H9 (cell line): ENCODE data around the gene BRSK1. TPM values are rescaled to one million over a fixed set of nuclear protein-coding genes. Genes with fewer than 3 reads are reported as not detected.

Experiments used
- DNase-seq: peaks from one replicate; pipeline ENCODE4 v3.0.0-alpha.2; 2017
- H2AFZ ChIP-seq: one replicate; pipeline ENCODE4 v1.6.1; 2013; ENCODE audit warnings: mild to moderate bottlenecking, low read length, control low read depth, moderate library complexity
- H2AK5ac ChIP-seq: 2 replicates; pipeline ENCODE4 v1.6.1; 2013; ENCODE audit warnings: low read length, control low read depth, mixed read lengths; ENCODE audit not compliant: insufficient read length
- H2BK120ac ChIP-seq: one replicate; pipeline ENCODE4 v1.6.1; 2013; ENCODE audit warnings: low read depth, mild to moderate bottlenecking, low read length, control low read depth, inconsistent platforms; ENCODE audit not compliant: poor library complexity, severe bottlenecking
- H2BK12ac ChIP-seq: 2 replicates; pipeline ENCODE4 v1.6.1; 2013; ENCODE audit warnings: low read length, control low read depth, mixed read lengths, low read depth; ENCODE audit not compliant: insufficient read length
- H2BK15ac ChIP-seq: 2 replicates; pipeline ENCODE4 v1.6.1; 2013; ENCODE audit warnings: low read depth, low read length, control low read depth
- H2BK20ac ChIP-seq: one replicate; pipeline ENCODE4 v1.6.1; 2013; ENCODE audit warnings: low read depth, mild to moderate bottlenecking, low read length, control low read depth, inconsistent platforms; ENCODE audit not compliant: poor library complexity, severe bottlenecking
- H2BK5ac ChIP-seq: 2 replicates; pipeline ENCODE4 v1.6.1; 2013; ENCODE audit warnings: low read length, control low read depth, mixed read lengths; ENCODE audit not compliant: insufficient read length
- H3K14ac ChIP-seq: 2 replicates; pipeline ENCODE4 v1.6.1; 2013; ENCODE audit warnings: low read length, control low read depth; ENCODE audit not compliant: insufficient read depth
- H3K18ac ChIP-seq: 2 replicates; pipeline ENCODE4 v1.6.1; 2013; ENCODE audit warnings: low read depth, mild to moderate bottlenecking, mixed read lengths, low read length, control low read depth; ENCODE audit not compliant: insufficient read length
- H3K23ac ChIP-seq: 2 replicates; pipeline ENCODE4 v1.6.1; 2013; ENCODE audit warnings: low read length, control low read depth, mixed read lengths, low read depth; ENCODE audit not compliant: insufficient read length
- H3K23me2 ChIP-seq: 2 replicates; pipeline ENCODE4 v1.6.1; 2013; ENCODE audit warnings: low read depth, mild to moderate bottlenecking, mixed read lengths, low read length, control low read depth; ENCODE audit not compliant: insufficient read length, poor library complexity, severe bottlenecking
- H3K27ac ChIP-seq: 2 replicates; pipeline ENCODE4 v1.5.1; 2013; ENCODE audit warnings: low read length, control low read depth, mixed read lengths, low read depth; ENCODE audit not compliant: insufficient read length
- H3K27me3 ChIP-seq: 2 replicates; pipeline ENCODE4 v1.6.1; 2013; ENCODE audit warnings: low read length, control low read depth, inconsistent platforms; ENCODE audit not compliant: insufficient read depth
- H3K4ac ChIP-seq: 2 replicates; pipeline ENCODE4 v1.6.1; 2013; ENCODE audit warnings: low read depth, mild to moderate bottlenecking, control low read depth, inconsistent platforms, low read length, moderate library complexity
- H3K4me1 ChIP-seq: 2 replicates; pipeline ENCODE4 v1.6.1; 2013; ENCODE audit warnings: low read length, control low read depth, inconsistent platforms; ENCODE audit not compliant: insufficient read depth
- H3K4me2 ChIP-seq: 2 replicates; pipeline ENCODE4 v1.6.1; 2013; ENCODE audit warnings: low read length, control low read depth, mixed read lengths; ENCODE audit not compliant: insufficient read length, insufficient read depth
- H3K56ac ChIP-seq: 2 replicates; pipeline ENCODE4 v1.6.1; 2013; ENCODE audit warnings: low read depth, mild to moderate bottlenecking, mixed read lengths, low read length, control low read depth; ENCODE audit not compliant: insufficient read length
- H3K79me1 ChIP-seq: 2 replicates; pipeline ENCODE4 v1.6.1; 2013; ENCODE audit warnings: low read depth, mild to moderate bottlenecking, moderate library complexity, low read length, control low read depth, inconsistent platforms; ENCODE audit not compliant: insufficient read depth, poor library complexity, severe bottlenecking
- H3K79me2 ChIP-seq: 2 replicates; pipeline ENCODE4 v1.6.1; 2013; ENCODE audit warnings: low read length, control low read depth, inconsistent platforms; ENCODE audit not compliant: insufficient read depth
- H3K9ac ChIP-seq: 2 replicates; pipeline ENCODE4 v1.6.1; 2013; ENCODE audit warnings: low read length, control low read depth, mixed read lengths; ENCODE audit not compliant: insufficient read length; ENCODE audit errors: extremely low read depth
- H3K9me3 ChIP-seq: one replicate; pipeline ENCODE4 v1.6.1; 2013; ENCODE audit warnings: low read depth, low read length, inconsistent platforms; ENCODE audit not compliant: control insufficient read depth
- H3T11ph ChIP-seq: one replicate; pipeline ENCODE4 v1.6.1; 2013; ENCODE audit warnings: mild to moderate bottlenecking, low read length, control low read depth, inconsistent platforms
- H4K20me1 ChIP-seq: one replicate; pipeline ENCODE4 v1.6.1; 2013; ENCODE audit not compliant: control insufficient read depth, insufficient read length, insufficient read depth
- H4K5ac ChIP-seq: 2 replicates; pipeline ENCODE4 v1.6.1; 2013; ENCODE audit warnings: low read depth, mild to moderate bottlenecking, mixed read lengths, low read length, control low read depth; ENCODE audit not compliant: insufficient read length
- H4K8ac ChIP-seq: replicated peaks from 2 replicates; pipeline ENCODE4 v1.6.1; 2013; ENCODE audit warnings: low read length, control low read depth, mixed read lengths, low read depth; ENCODE audit not compliant: insufficient read length
- H4K91ac ChIP-seq: 2 replicates; pipeline ENCODE4 v1.6.1; 2013; ENCODE audit warnings: low read depth, mild to moderate bottlenecking, moderate library complexity, mixed read lengths, low read length, control low read depth; ENCODE audit not compliant: insufficient read length
- H3K27ac Mint-ChIP-seq, 3 experiments: 2 replicates in 2 of 3; 3 replicates in 1 of 3; pipeline ENCODE4 v1.8.0; 2020 to 2021; ENCODE audit warnings: mixed read lengths in 3 of 3, mild to moderate bottlenecking in 1 of 3, moderate library complexity in 1 of 3
- H3K27me3 Mint-ChIP-seq: 2 replicates; pipeline ENCODE4 v1.8.0; 2021; ENCODE audit warnings: low read depth, mild to moderate bottlenecking, moderate library complexity, mixed read lengths
- H3K36me3 Mint-ChIP-seq, 3 experiments: 2 replicates in 2 of 3; 3 replicates in 1 of 3; pipeline ENCODE4 v1.8.0; 2020 to 2021; ENCODE audit warnings: low read depth in 3 of 3, mixed read lengths in 3 of 3; ENCODE audit not compliant: insufficient read depth in 1 of 3
- H3K4me1 Mint-ChIP-seq, 2 experiments: 2 replicates each; pipeline ENCODE4 v1.8.0; 2020; ENCODE audit warnings: mixed read lengths in 2 of 2
- H3K4me3 Mint-ChIP-seq, 2 experiments: 2 replicates in 1 of 2; 3 replicates in 1 of 2; pipeline ENCODE4 v1.8.0; 2020 to 2021; ENCODE audit warnings: mild to moderate bottlenecking in 2 of 2, mixed read lengths in 2 of 2, moderate library complexity in 1 of 2
- H3K9me3 Mint-ChIP-seq, 2 experiments: 2 replicates in 1 of 2; 3 replicates in 1 of 2; pipeline ENCODE4 v1.8.0; 2020; ENCODE audit warnings: mild to moderate bottlenecking in 2 of 2, mixed read lengths in 2 of 2, moderate library complexity in 1 of 2
- WGBS: extraction: QIAGEN DNeasy Blood & Tissue Kit; methylation state at CpG from one replicate; pipeline ENCODE4 v1.1.7; 2013; ENCODE audit warnings: missing lambda C conversion rate, low lambda C conversion rate, mixed read lengths; ENCODE audit not compliant: insufficient read length; ENCODE audit errors: extremely low coverage; 5-methylcytosine and 5-hydroxymethylcytosine counted together
- total RNA-seq: library from RNA; stranded (reverse); gene quantifications from 2 replicates; pipeline ENCODE4 v1.2.1, GENCODE V29; 2021
- TF ChIP-seq, protein P1 (sequence below): fragments of 200-600 bp; sonication (generic); conservative IDR thresholded peaks from 3 replicates; pipeline ENCODE4 v1.8.0; 2021; ENCODE audit warnings: antibody characterized with exemption, mild to moderate bottlenecking

Gene BRSK1
- total RNA-seq, 1 experiment from 2014 or later, result 43.5 TPM

DNA sequence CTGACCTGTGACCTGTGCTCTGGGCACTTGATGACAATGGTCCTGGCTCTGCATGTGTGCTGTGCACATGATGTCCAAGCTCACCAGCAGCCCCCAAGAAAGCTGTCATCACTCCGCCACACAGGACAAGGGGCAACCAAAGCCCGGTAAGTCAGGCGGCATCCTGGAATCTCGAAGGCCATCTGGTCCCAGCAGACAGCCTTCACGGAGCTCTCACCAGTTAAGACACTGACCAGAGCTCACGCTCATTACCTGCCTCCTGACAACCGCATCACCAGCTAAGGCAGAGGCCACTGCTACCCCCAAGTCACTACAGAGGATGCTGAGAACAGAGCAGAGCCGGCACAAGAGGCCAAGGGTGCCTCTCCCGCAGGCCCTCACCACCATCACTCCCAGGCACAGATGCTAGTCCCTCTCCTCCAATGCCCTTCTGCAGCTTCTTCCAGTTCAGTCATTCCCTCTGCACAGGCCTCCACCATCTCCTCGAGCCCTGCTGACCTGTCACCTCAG, 35.6 kb upstream of the BRSK1 start:
- Histone ChIP-seq H4K5ac (no peak overlapping the region), H2BK12ac (no peak overlapping the region), H3K9me3 (no peaks in the 10 kb centered on the region), H3K4ac (no peak overlapping the region), H3K23ac (no peak overlapping the region), H4K8ac (no peak overlapping the region), H3T11ph (no peak overlapping the region), H3K4me1 (no peaks in the 10 kb centered on the region), H3K4me2 (no peak overlapping the region), H3K14ac (no peak overlapping the region; the same call in 1 of the 2 replicates), H3K23me2 (no peaks in the 10 kb centered on the region), H2BK5ac (no peak overlapping the region), H4K20me1 (no peaks in the 10 kb centered on the region), H3K27ac (no peak overlapping the region), H4K91ac (no peak overlapping the region), H3K27me3 (no peaks in the 10 kb centered on the region), H2BK15ac (no peak overlapping the region), H3K18ac (no peak overlapping the region), H2AK5ac (no peak overlapping the region), H2BK120ac (no peak overlapping the region), H2BK20ac (no peak overlapping the region), H3K56ac (no peak overlapping the region), H3K9ac (no peak overlapping the region), H3K79me2 (peaks cover 16% of the 10 kb centered on the region; the same call in 1 of the 2 replicates), H3K79me1 (no peaks in the 10 kb centered on the region), H2AFZ (no peak overlapping the region)
- H3K4me3 Mint-ChIP-seq, result no peak overlapping the region; a peak in 1 of 5 replicates
- H3K4me1 Mint-ChIP-seq, result peaks cover 0 to 5% of the 10 kb centered on the region in 2 experiments; a peak in 1 of 4 replicates
- peaks cover 7 to 36% (median 32%) of the 10 kb centered on the region in 3 experiments; a peak in 6 of 7 replicates for H3K36me3 Mint-ChIP-seq
- H3K9me3 Mint-ChIP-seq, result no peaks in the 10 kb centered on the region
- no peaks in the 10 kb centered on the region; the same call in 1 of the 2 replicates for H3K27me3 Mint-ChIP-seq
- no peak for DNase-seq
- TF ChIP-seq, protein P1, sequence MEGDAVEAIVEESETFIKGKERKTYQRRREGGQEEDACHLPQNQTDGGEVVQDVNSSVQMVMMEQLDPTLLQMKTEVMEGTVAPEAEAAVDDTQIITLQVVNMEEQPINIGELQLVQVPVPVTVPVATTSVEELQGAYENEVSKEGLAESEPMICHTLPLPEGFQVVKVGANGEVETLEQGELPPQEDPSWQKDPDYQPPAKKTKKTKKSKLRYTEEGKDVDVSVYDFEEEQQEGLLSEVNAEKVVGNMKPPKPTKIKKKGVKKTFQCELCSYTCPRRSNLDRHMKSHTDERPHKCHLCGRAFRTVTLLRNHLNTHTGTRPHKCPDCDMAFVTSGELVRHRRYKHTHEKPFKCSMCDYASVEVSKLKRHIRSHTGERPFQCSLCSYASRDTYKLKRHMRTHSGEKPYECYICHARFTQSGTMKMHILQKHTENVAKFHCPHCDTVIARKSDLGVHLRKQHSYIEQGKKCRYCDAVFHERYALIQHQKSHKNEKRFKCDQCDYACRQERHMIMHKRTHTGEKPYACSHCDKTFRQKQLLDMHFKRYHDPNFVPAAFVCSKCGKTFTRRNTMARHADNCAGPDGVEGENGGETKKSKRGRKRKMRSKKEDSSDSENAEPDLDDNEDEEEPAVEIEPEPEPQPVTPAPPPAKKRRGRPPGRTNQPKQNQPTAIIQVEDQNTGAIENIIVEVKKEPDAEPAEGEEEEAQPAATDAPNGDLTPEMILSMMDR, result no peak
- no CpG with 5 or more reads among the region's 10 CpGs for WGBS
- H3K27ac Mint-ChIP-seq, result peak overlapping the region in 2 of 3 experiments; percentile 75 to 88; a peak in 4 of 7 replicates
